GM18502 (cell line): ENCODE data around the gene SLC36A3.
"Not testable (repeated sequence)": the region's sequence is repeated elsewhere in the genome, so short reads cannot be mapped to it uniquely, and the experiment has no call there.

ENCODE experiments used
- ATAC-seq: cut with Tn5 transposase; IDR thresholded peaks from one replicate; pipeline ENCODE4 v1.9.1; 2021; ENCODE audit warnings: mild to moderate bottlenecking; ENCODE audit not compliant: unreplicated experiment, poor library complexity

Gene SLC36A3

GRCh38 chr5:151309821-151310220 lies 6.3 kb upstream of the SLC36A3 start:
- ATAC-seq: not testable (repeated sequence)

- ATAC-seq: not testable (repeated sequence)
Observed at GRCh38 chr5:151309266-151309665, 5.7 kb upstream of the SLC36A3 start.

GRCh38 chr5:151298063-151298855 lies 5.3 kb downstream of the SLC36A3 start:
- no peak for ATAC-seq

- no peak for ATAC-seq
Observed at GRCh38 chr5:151296974-151297373, 6.6 kb downstream of the SLC36A3 start.

GRCh38 chr5:151296478-151296830 lies 7.1 kb downstream of the SLC36A3 start:
- no peak for ATAC-seq

GRCh38 chr5:151295791-151296477 lies 7.6 kb downstream of the SLC36A3 start:
- ATAC-seq: no peak

- ATAC-seq: no peak
Observed at GRCh38 chr5:151295138-151295537, 8.4 kb downstream of the SLC36A3 start.

- no peak for ATAC-seq
Observed at GRCh38 chr5:151293624-151294023, 9.9 kb downstream of the SLC36A3 start.

GRCh38 chr5:151288180-151288579 lies 15.4 kb downstream of the SLC36A3 start:
- peak; percentile 59 for ATAC-seq

- ATAC-seq: no peak
Observed at GRCh38 chr5:151286246-151286645, 17.3 kb downstream of the SLC36A3 start.

- no peak for ATAC-seq
Observed at GRCh38 chr5:151285683-151286082, 17.9 kb downstream of the SLC36A3 start.

GRCh38 chr5:151284392-151284967 lies 19.1 kb downstream of the SLC36A3 start:
- no peak for ATAC-seq

GRCh38 chr5:151283120-151283825 lies 20.3 kb downstream of the SLC36A3 start:
- no peak for ATAC-seq

- ATAC-seq: no peak
Observed at GRCh38 chr5:151281001-151281639, 22.4 kb downstream of the SLC36A3 start.

GRCh38 chr5:151280443-151280842 lies 23.1 kb downstream of the SLC36A3 start:
- no peak for ATAC-seq

- ATAC-seq: no peak
Observed at GRCh38 chr5:151278845-151279244, 24.7 kb downstream of the SLC36A3 start.

GRCh38 chr5:151275803-151276202 lies 27.8 kb downstream of the SLC36A3 start:
- no peak for ATAC-seq

- no peak for ATAC-seq
Observed at GRCh38 chr5:151274666-151275065, 28.9 kb downstream of the SLC36A3 start.

- no peak for ATAC-seq
Observed at GRCh38 chr5:151271336-151271735, 32.2 kb downstream of the SLC36A3 start.

GRCh38 chr5:151270599-151270998 lies 33.0 kb downstream of the SLC36A3 start:
- peak; percentile 96 for ATAC-seq
